DOHH2 (cell line): ENCODE data around the gene C11orf91.

Experiments
- H3F3A ChIP-seq: fragments of 200-600 bp; sonication (generic), shearing (Covaris generic); 2 replicates; pipeline ENCODE4 v1.6.0; 2016; ENCODE audit warnings: antibody characterized with exemption, mild to moderate bottlenecking; ENCODE audit not compliant: control insufficient read depth, insufficient read depth
- H3K27ac ChIP-seq: fragments of 200-600 bp; sonication (generic); 2 replicates; pipeline ENCODE4 v1.5.1; 2014; ENCODE audit warnings: low read depth, mild to moderate bottlenecking, low read length, moderate library complexity
- H3K27me3 ChIP-seq: fragments of 200-600 bp; sonication (generic); 2 replicates; pipeline ENCODE4 v1.6.1; 2014; ENCODE audit warnings: mild to moderate bottlenecking, low read length, mixed read lengths; ENCODE audit not compliant: control insufficient read depth
- H3K36me3 ChIP-seq: fragments of 200-600 bp; sonication (generic); 2 replicates; pipeline ENCODE4 v1.6.1; 2014; ENCODE audit warnings: mild to moderate bottlenecking, low read length, moderate library complexity, mixed read lengths; ENCODE audit not compliant: control insufficient read depth
- H3K4me1 ChIP-seq: fragments of 200-600 bp; sonication (generic); 2 replicates; pipeline ENCODE4 v1.6.1; 2014; ENCODE audit warnings: mild to moderate bottlenecking, low read length, mixed read lengths; ENCODE audit not compliant: control insufficient read depth
- H3K4me2 ChIP-seq: fragments of 200-600 bp; sonication (generic); 2 replicates; pipeline ENCODE4 v1.6.0; 2014; ENCODE audit warnings: mild to moderate bottlenecking, low read length, moderate library complexity
- H3K4me3 ChIP-seq: fragments of 200-600 bp; sonication (generic); 2 replicates; pipeline ENCODE4 v1.5.1; 2014; ENCODE audit warnings: mild to moderate bottlenecking, low read length, mixed read lengths
- H3K79me2 ChIP-seq: fragments of 200-600 bp; sonication (generic); 2 replicates; pipeline ENCODE4 v1.6.1; 2014; ENCODE audit warnings: mild to moderate bottlenecking, low read length, mixed read lengths; ENCODE audit not compliant: control insufficient read depth
- H3K9me2 ChIP-seq: fragments of 200-600 bp; sonication (generic); replicated peaks from 2 replicates; pipeline ENCODE4 v1.6.1; 2014; ENCODE audit warnings: mild to moderate bottlenecking, low read length, mixed read lengths; ENCODE audit not compliant: control insufficient read depth
- H3K9me3 ChIP-seq: fragments of 200-600 bp; sonication (generic); 2 replicates; pipeline ENCODE4 v1.6.1; 2014; ENCODE audit warnings: antibody characterized with exemption, low read length, mixed read lengths; ENCODE audit not compliant: control insufficient read depth, insufficient read depth
- H4K20me1 ChIP-seq: fragments of 200-600 bp; sonication (generic); 2 replicates; pipeline ENCODE4 v1.6.0; 2014; ENCODE audit warnings: low read depth, mild to moderate bottlenecking, antibody characterized with exemption, low read length, moderate library complexity; ENCODE audit not compliant: control insufficient read depth, insufficient read depth
- EZH2phosphoT487 ChIP-seq: fragments of 200-600 bp; sonication (generic); IDR thresholded peaks from 2 replicates; pipeline ENCODE4 v1.6.1; 2017; ENCODE audit warnings: borderline replicate concordance, mild to moderate bottlenecking, antibody characterized with exemption, low read length, moderate library complexity, mixed read lengths
- TF ChIP-seq, protein P1 (sequence below): fragments of 200-600 bp; sonication (generic); IDR thresholded peaks from one replicate; pipeline ENCODE4 v1.5.1; 2014; ENCODE audit warnings: antibody characterized with exemption, mild to moderate bottlenecking, low read depth, low read length; ENCODE audit not compliant: poor library complexity, severe bottlenecking

The C11orf91 gene

GRCh38 chr11:33722590-33723234 lies 22.1 kb upstream of the C11orf91 start:
- no peak for TF ChIP-seq EZH2phosphoT487
- TF ChIP-seq, protein P1, sequence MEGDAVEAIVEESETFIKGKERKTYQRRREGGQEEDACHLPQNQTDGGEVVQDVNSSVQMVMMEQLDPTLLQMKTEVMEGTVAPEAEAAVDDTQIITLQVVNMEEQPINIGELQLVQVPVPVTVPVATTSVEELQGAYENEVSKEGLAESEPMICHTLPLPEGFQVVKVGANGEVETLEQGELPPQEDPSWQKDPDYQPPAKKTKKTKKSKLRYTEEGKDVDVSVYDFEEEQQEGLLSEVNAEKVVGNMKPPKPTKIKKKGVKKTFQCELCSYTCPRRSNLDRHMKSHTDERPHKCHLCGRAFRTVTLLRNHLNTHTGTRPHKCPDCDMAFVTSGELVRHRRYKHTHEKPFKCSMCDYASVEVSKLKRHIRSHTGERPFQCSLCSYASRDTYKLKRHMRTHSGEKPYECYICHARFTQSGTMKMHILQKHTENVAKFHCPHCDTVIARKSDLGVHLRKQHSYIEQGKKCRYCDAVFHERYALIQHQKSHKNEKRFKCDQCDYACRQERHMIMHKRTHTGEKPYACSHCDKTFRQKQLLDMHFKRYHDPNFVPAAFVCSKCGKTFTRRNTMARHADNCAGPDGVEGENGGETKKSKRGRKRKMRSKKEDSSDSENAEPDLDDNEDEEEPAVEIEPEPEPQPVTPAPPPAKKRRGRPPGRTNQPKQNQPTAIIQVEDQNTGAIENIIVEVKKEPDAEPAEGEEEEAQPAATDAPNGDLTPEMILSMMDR = no peak
- Histone ChIP-seq H3K36me3 (peaks cover 10% of the 10 kb centered on the region; the same call in 1 of the 2 replicates), H3K9me3 (no peaks in the 10 kb centered on the region), H3F3A (no peaks in the 10 kb centered on the region), H3K27ac (no peak overlapping the region), H3K79me2 (peaks cover 16% of the 10 kb centered on the region), H3K4me2 (no peak overlapping the region), H3K4me1 (0 out of 2 replicates have a peak, but pooled peaks cover 3% of the 10 kb centered on the region), H3K9me2 (no peaks in the 10 kb centered on the region), H3K4me3 (no peak overlapping the region), H4K20me1 (no peaks in the 10 kb centered on the region), H3K27me3 (no peaks in the 10 kb centered on the region)

DNA sequence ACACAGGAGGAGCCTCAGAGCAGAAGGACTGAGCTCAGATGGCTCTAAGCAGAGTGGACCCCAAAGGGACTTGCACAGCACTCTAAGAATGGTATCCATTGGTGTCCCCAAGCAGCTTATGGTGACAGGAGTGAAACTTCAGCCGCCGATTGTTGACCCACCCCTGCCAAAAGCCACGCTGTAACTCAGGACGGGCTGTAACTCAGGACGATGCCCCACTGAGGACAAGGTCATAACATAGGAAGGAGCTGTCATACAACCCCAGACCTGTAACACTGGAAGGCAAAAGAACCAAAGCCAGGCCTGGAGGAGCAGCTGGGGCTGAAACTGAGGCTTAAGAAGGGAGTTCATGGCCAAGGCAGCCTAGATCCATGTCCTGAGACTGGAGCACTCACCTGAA lies 21.4 kb upstream of the C11orf91 start:
- no peak overlapping the region for H3K27ac ChIP-seq
- TF ChIP-seq, protein P1 = no peak
- TF ChIP-seq EZH2phosphoT487 = no peak
- H3K4me2 ChIP-seq = no peak overlapping the region
- H3K4me3 ChIP-seq = no peak overlapping the region
- H3F3A ChIP-seq = no peaks in the 10 kb centered on the region
- H3K9me3 ChIP-seq = no peaks in the 10 kb centered on the region
- H3K27me3 ChIP-seq = no peaks in the 10 kb centered on the region
- no peaks in the 10 kb centered on the region for H4K20me1 ChIP-seq
- H3K4me1 ChIP-seq = 0 out of 2 replicates have a peak, but pooled peaks cover 3% of the 10 kb centered on the region
- no peaks in the 10 kb centered on the region for H3K9me2 ChIP-seq
- peaks cover 16% of the 10 kb centered on the region for H3K79me2 ChIP-seq
- peaks cover 10% of the 10 kb centered on the region; the same call in 1 of the 2 replicates for H3K36me3 ChIP-seq

DNA sequence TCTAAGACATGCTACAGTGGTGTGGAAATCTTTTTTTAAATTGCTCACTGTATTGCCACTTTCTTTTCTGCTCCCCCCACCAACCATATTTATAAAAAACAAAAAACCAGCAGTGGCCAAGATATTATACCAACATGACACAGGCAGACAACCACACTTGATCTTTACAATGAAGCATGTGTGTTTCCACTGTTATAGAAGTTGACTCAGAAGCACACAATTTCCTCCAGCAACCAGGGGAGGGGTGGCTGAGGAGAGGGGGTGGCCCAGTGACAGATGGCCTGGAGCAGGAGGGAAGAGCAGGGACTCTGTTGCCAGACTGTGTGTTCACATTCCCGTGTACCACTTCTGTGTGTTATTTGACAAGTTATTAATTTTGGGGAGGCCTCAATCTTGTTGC lies 20.8 kb upstream of the C11orf91 start:
- 0 out of 2 replicates have a peak, but pooled peaks cover 3% of the 10 kb centered on the region for H3K4me1 ChIP-seq

More for the DNA sequence above, 20.8 kb upstream of the C11orf91 start:
- Histone ChIP-seq H3K79me2 (peaks cover 16% of the 10 kb centered on the region), H3K36me3 (peaks cover 10% of the 10 kb centered on the region; the same call in 1 of the 2 replicates), H3K27me3 (no peaks in the 10 kb centered on the region), H3K27ac (no peak overlapping the region), H3K4me2 (no peak overlapping the region), H3K9me3 (no peaks in the 10 kb centered on the region), H3K4me3 (no peak overlapping the region), H4K20me1 (no peaks in the 10 kb centered on the region), H3F3A (no peaks in the 10 kb centered on the region), H3K9me2 (no peaks in the 10 kb centered on the region)
- no peak for TF ChIP-seq EZH2phosphoT487
- TF ChIP-seq, protein P1 = no peak
